Neural progenitor cell (in vitro differentiated cells): ENCODE measurements around the gene SVOP. TPM values are rescaled to one million over a fixed set of nuclear protein-coding genes. Genes with fewer than 3 reads are reported as not detected.
A peak's percentile ranks its signal among the peaks of the same experiment; 100 is the strongest.
"Not testable (repeated sequence)": the region's sequence is repeated elsewhere in the genome, so short reads cannot be mapped to it uniquely, and the experiment has no call there.

ENCODE experiments used
- DNase-seq: peaks from one replicate; pipeline ENCODE4 v3.0.0-alpha.2; 2016; ENCODE audit warnings: low spot score
- H2AFZ ChIP-seq: fragments of 200-600 bp; sonication (generic); replicated peaks from 2 replicates; pipeline ENCODE4 v1.6.1; 2016; ENCODE audit warnings: antibody characterized with exemption
- H3F3A ChIP-seq: fragments of 200-600 bp; sonication (generic); 2 replicates; pipeline ENCODE4 v1.6.1; 2016; ENCODE audit warnings: antibody characterized with exemption, low read depth
- H3K27ac ChIP-seq: fragments of 200-600 bp; sonication (generic); 2 replicates; pipeline ENCODE4 v1.5.1; 2016; ENCODE audit warnings: mild to moderate bottlenecking
- H3K27me3 ChIP-seq: fragments of 200-600 bp; sonication (generic); 2 replicates; pipeline ENCODE4 v1.6.1; 2016; ENCODE audit warnings: mild to moderate bottlenecking, moderate library complexity
- H3K36me3 ChIP-seq: fragments of 200-600 bp; sonication (generic); 2 replicates; pipeline ENCODE4 v1.5.1; 2016
- H3K4me1 ChIP-seq: fragments of 200-600 bp; sonication (generic); 2 replicates; pipeline ENCODE4 v1.6.1; 2016; ENCODE audit warnings: mixed run types
- H3K4me2 ChIP-seq: fragments of 200-600 bp; sonication (generic); 2 replicates; pipeline ENCODE4 v1.6.1; 2016
- H3K4me3 ChIP-seq: fragments of 200-600 bp; sonication (generic); 2 replicates; pipeline ENCODE4 v1.5.1; 2016
- H3K79me2 ChIP-seq: fragments of 200-600 bp; sonication (generic); 2 replicates; pipeline ENCODE4 v1.6.1; 2016; ENCODE audit warnings: low read depth
- H3K9ac ChIP-seq: fragments of 200-600 bp; sonication (generic); 2 replicates; pipeline ENCODE4 v1.6.1; 2016
- H3K9me3 ChIP-seq: fragments of 200-600 bp; sonication (generic); 2 replicates; pipeline ENCODE4 v1.5.1; 2016; ENCODE audit warnings: low read depth
- H4K20me1 ChIP-seq: fragments of 200-600 bp; sonication (generic); 2 replicates; pipeline ENCODE4 v1.6.1; 2016; ENCODE audit warnings: low read depth
- H3K27ac Mint-ChIP-seq: 3 replicates; pipeline ENCODE4 v1.8.0; 2021; ENCODE audit warnings: mixed read lengths
- H3K27me3 Mint-ChIP-seq: 2 replicates; pipeline ENCODE4 v1.8.0; 2022; ENCODE audit warnings: low read depth, mild to moderate bottlenecking, inconsistent platforms, moderate library complexity, mixed read lengths; ENCODE audit not compliant: insufficient read depth
- H3K36me3 Mint-ChIP-seq: 3 replicates; pipeline ENCODE4 v1.8.0; 2021; ENCODE audit warnings: mixed read lengths
- H3K4me1 Mint-ChIP-seq: 3 replicates; pipeline ENCODE4 v1.8.0; 2021; ENCODE audit warnings: mixed read lengths
- H3K4me3 Mint-ChIP-seq: 3 replicates; pipeline ENCODE4 v1.8.0; 2021; ENCODE audit warnings: mild to moderate bottlenecking, moderate library complexity, mixed read lengths
- H3K9me3 Mint-ChIP-seq: 3 replicates; pipeline ENCODE4 v1.8.0; 2020; ENCODE audit warnings: mixed read lengths
- EZH2 ChIP-seq: fragments of 200-600 bp; sonication (generic); IDR thresholded peaks from 2 replicates; pipeline ENCODE4 v1.6.1; 2017; ENCODE audit warnings: antibody characterized with exemption, mild to moderate bottlenecking, moderate library complexity
- EZH2phosphoT487 ChIP-seq: fragments of 200-600 bp; sonication (generic); IDR thresholded peaks from 2 replicates; pipeline ENCODE4 v1.6.1; 2017; ENCODE audit warnings: antibody characterized with exemption
- total RNA-seq: library from RNA; depleted of rRNA; stranded (reverse); fragments of >200 nt; gene quantifications from 2 replicates; pipeline ENCODE4 v1.2.3, GENCODE V29; 2015; ENCODE audit warnings: low replicate concordance
- TF ChIP-seq, protein P1 (sequence below): fragments of 200-600 bp; sonication (generic); IDR thresholded peaks from 2 replicates; pipeline ENCODE4 v1.5.1; 2017; ENCODE audit warnings: antibody characterized with exemption, mild to moderate bottlenecking

The SVOP gene
- total RNA-seq, 1 donor from 2014 or later, result not detected

DNA sequence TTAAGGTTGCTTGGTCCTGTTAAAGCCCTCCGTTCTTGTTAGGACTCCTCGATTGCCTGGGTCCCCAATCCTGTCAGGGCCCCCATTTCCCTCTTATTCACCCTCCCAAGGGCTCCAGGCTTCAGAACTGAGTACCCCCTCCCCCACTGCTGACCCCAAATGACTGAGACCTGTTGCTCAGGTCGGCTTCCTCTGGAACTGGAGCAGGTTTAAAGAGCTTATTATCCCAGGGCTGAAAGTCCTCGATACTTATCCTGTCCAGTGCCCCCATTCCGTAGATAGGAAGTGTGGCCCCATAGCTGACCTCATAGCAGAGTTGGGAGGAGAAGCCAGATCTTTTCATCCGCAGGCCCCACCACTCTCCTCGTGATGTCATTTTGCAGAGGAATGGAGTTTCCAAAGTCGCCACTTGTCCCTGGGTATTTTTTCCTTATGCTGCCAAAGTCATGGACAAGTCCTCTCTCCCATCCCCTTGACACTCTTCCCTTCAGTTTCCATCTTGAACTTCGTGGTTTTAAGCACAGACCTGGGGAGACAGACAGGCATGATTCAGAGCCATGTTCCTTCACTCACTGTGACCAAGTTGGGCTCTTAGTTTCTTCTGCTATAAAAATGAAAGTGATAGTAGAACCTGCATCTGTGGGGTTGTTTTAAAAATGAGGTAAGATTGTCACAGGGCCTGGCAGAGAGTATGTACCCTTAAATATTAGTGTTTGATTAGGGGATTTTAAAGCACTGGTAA, 32.7 kb upstream of the SVOP start:
- peak overlapping the region; percentile 95 for H2AFZ ChIP-seq
- H3K79me2 ChIP-seq, result peaks cover 8% of the 10 kb centered on the region
- H3K27ac ChIP-seq, result no peak overlapping the region

DNA sequence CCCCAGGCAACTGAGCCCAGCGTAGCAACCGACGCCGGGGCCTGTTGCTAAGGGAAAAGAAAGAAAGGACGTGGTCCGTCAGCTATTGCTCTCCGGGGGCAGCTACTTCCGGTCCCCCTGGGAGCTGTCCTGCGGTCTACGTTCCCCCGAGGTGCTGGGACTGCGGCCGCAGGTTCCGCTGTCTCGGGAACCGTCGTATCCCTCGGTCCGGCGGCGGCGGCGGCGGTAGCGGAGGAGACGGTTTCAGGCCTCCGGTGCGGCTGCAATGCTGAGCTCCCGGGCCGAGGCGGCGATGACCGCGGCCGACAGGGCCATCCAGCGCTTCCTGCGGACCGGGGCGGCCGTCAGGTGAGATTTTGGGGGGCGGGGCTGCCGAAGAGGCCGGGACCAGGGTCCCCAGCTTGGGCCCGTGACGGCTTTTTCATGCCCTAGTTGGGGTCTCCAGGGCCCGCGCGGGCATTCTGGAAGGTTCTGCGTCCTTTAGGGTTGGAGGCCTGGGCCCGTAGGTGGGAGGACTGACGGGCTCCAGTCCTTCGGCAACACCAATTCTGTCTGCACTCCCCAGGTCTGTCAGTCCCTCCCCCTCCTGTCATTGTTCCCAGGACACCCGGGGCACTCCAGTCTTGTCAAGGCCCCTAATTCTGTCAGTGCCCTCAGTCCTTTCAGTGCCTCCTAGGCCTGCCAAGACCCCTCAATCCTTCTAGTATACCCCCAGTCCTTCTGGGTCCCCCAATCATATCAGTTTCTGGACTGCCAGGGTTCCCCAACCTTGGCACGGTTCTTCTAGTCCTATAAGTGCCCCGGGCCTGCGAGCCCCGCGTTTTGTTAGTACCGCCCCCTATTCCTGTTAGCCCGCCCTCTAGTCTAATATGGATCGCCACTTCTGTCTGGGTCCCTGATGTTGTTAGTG, 31.8 kb upstream of the SVOP start, which contains the start of gene USP30:
Gene USP30 (plus strand): TSS at position 163 of the 910 bp plus-strand sequence. CDS start 103 bp downstream, at position 266.
- Histone ChIP-seq H3K79me2 (peaks cover 8% of the 10 kb centered on the region), H3K4me3 (peak within 1 kb of the TSS; percentile 84), H3F3A (no peaks in the 10 kb centered on the region), H3K9ac (peak within 1 kb of the TSS; percentile 69), H3K36me3 (no peaks in the 10 kb centered on the region), H2AFZ (peak within 1 kb of the TSS; percentile 95), H3K9me3 (no peaks in the 10 kb centered on the region), H3K4me1 (peaks cover 9% of the 10 kb centered on the region), H4K20me1 (no peaks in the 10 kb centered on the region), H3K27ac (no peak within 1 kb of the TSS), H3K4me2 (peak within 1 kb of the TSS; percentile 96), H3K27me3 (no peaks in the 10 kb centered on the region)
- Mint-ChIP-seq H3K36me3 (no peaks in the 10 kb centered on the region), H3K27me3 (peaks cover 2% of the 10 kb centered on the region), H3K4me3 (peak within 1 kb of the TSS; percentile 98), H3K9me3 (no peaks in the 10 kb centered on the region), H3K4me1 (peaks cover 19% of the 10 kb centered on the region), H3K27ac (peak within 1 kb of the TSS; percentile 84)
- DNase-seq, result peak; percentile 93
- TF ChIP-seq, protein P1, sequence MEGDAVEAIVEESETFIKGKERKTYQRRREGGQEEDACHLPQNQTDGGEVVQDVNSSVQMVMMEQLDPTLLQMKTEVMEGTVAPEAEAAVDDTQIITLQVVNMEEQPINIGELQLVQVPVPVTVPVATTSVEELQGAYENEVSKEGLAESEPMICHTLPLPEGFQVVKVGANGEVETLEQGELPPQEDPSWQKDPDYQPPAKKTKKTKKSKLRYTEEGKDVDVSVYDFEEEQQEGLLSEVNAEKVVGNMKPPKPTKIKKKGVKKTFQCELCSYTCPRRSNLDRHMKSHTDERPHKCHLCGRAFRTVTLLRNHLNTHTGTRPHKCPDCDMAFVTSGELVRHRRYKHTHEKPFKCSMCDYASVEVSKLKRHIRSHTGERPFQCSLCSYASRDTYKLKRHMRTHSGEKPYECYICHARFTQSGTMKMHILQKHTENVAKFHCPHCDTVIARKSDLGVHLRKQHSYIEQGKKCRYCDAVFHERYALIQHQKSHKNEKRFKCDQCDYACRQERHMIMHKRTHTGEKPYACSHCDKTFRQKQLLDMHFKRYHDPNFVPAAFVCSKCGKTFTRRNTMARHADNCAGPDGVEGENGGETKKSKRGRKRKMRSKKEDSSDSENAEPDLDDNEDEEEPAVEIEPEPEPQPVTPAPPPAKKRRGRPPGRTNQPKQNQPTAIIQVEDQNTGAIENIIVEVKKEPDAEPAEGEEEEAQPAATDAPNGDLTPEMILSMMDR, result no peak
- no peak for TF ChIP-seq EZH2phosphoT487

More for the DNA sequence above, 32.7 kb upstream of the SVOP start:
- Mint-ChIP-seq H3K27ac (peak overlapping the region; percentile 84), H3K4me1 (peaks cover 19% of the 10 kb centered on the region), H3K36me3 (no peaks in the 10 kb centered on the region), H3K27me3 (peaks cover 2% of the 10 kb centered on the region), H3K9me3 (no peaks in the 10 kb centered on the region), H3K4me3 (peak overlapping the region; percentile 98)
- H3F3A ChIP-seq, result no peaks in the 10 kb centered on the region
- peak overlapping the region; percentile 84 for H3K4me3 ChIP-seq
- no peak for TF ChIP-seq EZH2phosphoT487
- TF ChIP-seq EZH2, result no peak
- TF ChIP-seq, protein P1, result no peak
- H3K36me3 ChIP-seq, result no peaks in the 10 kb centered on the region
- DNase-seq, result peak; percentile 23
- peak overlapping the region; percentile 96 for H3K4me2 ChIP-seq
- H3K9ac ChIP-seq, result peak overlapping the region; percentile 69
- H3K27me3 ChIP-seq, result no peaks in the 10 kb centered on the region
- no peaks in the 10 kb centered on the region for H4K20me1 ChIP-seq
- H3K9me3 ChIP-seq, result no peaks in the 10 kb centered on the region
- H3K4me1 ChIP-seq, result peaks cover 9% of the 10 kb centered on the region

DNA sequence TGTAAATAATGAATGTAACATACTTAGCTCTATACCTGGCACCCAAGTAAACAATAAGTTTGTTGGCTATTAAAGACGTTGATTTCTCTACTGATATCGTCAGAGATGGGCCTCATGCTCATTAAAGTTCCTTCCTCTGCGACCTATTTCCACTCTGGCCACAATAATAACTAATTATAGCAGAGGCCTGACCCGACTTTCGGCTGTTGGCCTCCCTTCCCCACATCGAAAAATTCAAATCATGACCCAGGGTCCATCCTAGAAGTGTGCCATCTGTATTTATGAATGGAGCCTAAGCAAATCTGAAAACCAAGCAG, 31.2 kb upstream of the SVOP start:
- Histone ChIP-seq H3K9me3 (no peaks in the 10 kb centered on the region), H3K27me3 (no peaks in the 10 kb centered on the region), H3K4me3 (peak overlapping the region; percentile 84), H3K27ac (no peak overlapping the region), H3K79me2 (peaks cover 8% of the 10 kb centered on the region), H3K36me3 (no peaks in the 10 kb centered on the region), H2AFZ (peak overlapping the region; percentile 85), H3K4me2 (peak overlapping the region; percentile 96), H4K20me1 (no peaks in the 10 kb centered on the region), H3K9ac (no peak overlapping the region), H3K4me1 (peaks cover 9% of the 10 kb centered on the region), H3F3A (no peaks in the 10 kb centered on the region)
- TF ChIP-seq EZH2 (no peak), EZH2phosphoT487 (no peak)
- TF ChIP-seq, protein P1, result no peak
- Mint-ChIP-seq H3K36me3 (no peaks in the 10 kb centered on the region), H3K4me1 (peaks cover 19% of the 10 kb centered on the region), H3K27ac (peak overlapping the region; percentile 83), H3K4me3 (peak overlapping the region; percentile 98), H3K9me3 (no peaks in the 10 kb centered on the region), H3K27me3 (peaks cover 2% of the 10 kb centered on the region)
- no peak for DNase-seq

DNA sequence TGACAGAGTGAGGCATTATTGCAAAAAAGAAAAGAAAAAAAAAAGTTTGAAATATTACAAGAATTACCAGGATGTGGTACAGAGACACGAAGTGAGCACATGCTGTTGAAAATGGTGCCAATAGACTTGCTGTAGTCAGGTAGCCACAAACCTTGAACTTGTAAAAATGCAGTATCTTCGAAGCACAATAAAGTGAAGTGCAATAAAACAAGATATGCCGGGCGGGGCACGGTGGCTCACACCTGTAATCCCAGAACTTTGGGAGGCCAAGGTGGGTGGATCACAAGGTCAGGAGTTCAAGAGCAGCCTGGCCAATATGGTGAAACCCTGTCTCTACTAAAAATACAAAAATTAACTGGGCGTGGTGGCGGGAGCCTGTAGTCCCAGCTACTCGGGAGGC, 28.9 kb upstream of the SVOP start:
- not testable (repeated sequence) for H3K36me3 Mint-ChIP-seq, H3K27ac ChIP-seq, H3K4me3 Mint-ChIP-seq, H3K27me3 ChIP-seq, H3F3A ChIP-seq, H3K9me3 ChIP-seq, H3K9me3 Mint-ChIP-seq, H3K4me2 ChIP-seq, H3K27ac Mint-ChIP-seq, H3K36me3 ChIP-seq, H4K20me1 ChIP-seq, DNase-seq, H3K9ac ChIP-seq, H3K4me1 ChIP-seq, H3K27me3 Mint-ChIP-seq, H2AFZ ChIP-seq, H3K4me3 ChIP-seq, H3K79me2 ChIP-seq
- peaks cover 19% of the 10 kb centered on the region for H3K4me1 Mint-ChIP-seq

DNA sequence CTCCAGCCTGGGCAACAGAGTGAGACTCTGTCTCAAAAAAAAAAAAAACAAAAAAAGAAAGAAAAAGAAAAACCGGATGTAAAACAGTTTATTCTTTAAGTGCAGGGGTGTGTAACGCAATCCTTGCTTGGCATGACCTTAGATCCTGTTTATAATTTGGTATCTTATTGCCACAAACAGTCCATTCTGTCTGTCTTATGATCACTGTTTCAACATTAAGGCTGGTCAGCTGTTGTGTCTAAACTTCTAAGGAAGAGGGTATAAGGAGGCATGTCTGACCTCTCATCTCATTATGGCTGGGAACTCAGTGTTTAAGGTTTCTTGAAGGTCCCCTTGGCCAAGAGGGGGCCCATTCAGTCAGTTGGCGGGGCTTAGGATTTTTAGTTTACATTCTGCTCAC, 27.8 kb upstream of the SVOP start:
- not testable (repeated sequence) for H3K4me3 ChIP-seq, H3K36me3 ChIP-seq, H3K36me3 Mint-ChIP-seq, H3K9me3 ChIP-seq, H3K27ac ChIP-seq, H3K4me1 ChIP-seq, H3K79me2 ChIP-seq, H4K20me1 ChIP-seq, H2AFZ ChIP-seq, H3F3A ChIP-seq, DNase-seq, H3K27me3 Mint-ChIP-seq, H3K9ac ChIP-seq, H3K4me2 ChIP-seq, H3K27me3 ChIP-seq, H3K9me3 Mint-ChIP-seq
- peak overlapping the region; percentile 43 for H3K4me3 Mint-ChIP-seq
- peaks cover 14% of the 10 kb centered on the region for H3K4me1 Mint-ChIP-seq
- peak overlapping the region; percentile 4 for H3K27ac Mint-ChIP-seq
